K562 (cell line): Measurements from ENCODE around the gene ERFL. TPM values are rescaled to one million over a fixed set of nuclear protein-coding genes. Genes with fewer than 3 reads are reported as not detected.
A peak's percentile ranks its signal among the peaks of the same experiment; 100 is the strongest.

Source experiments
- ATAC-seq: fragments of 200-7000 bp; cut with Tn5 transposase; 3 replicates; pipeline ENCODE4 v1.9.1; 2020; ENCODE audit warnings: moderate library complexity
- BruUV-seq: library from RNA; stranded (reverse); fragments of 400-500 nt; replicated peaks from 2 replicates; lab custom pipeline; 2021; lab: Mats Ljungman, UMichigan
- CTCF ChIA-PET: fragments of 300-600 bp; formaldehyde crosslinking; extraction: SDS; loops from one replicate; lab custom pipeline; 2021; ENCODE audit warnings: low intra/inter-chr PET ratio; lab: Yijun Ruan, JAX
- POLR2A ChIA-PET: fragments of 300-600, 350-650 bp; sonication (Branson Sonifier 250); formaldehyde crosslinking; extraction: SDS; loops from one replicate; lab custom pipeline; 2021; ENCODE audit warnings: antibody characterized with exemption, inconsistent platforms; lab: Yijun Ruan, JAX
- DNase-seq, 4 experiments: peaks; one replicate each; pipeline versions ENCODE4 v3.0.0 to v3.0.0-alpha.2; 2011 to 2018; ENCODE audit warnings: low spot score in 3 of 4, mixed read lengths in 3 of 4; ENCODE audit errors: extremely low read depth in 1 of 4
- FAIRE-seq: peaks from 2 replicates; lab custom pipeline; 2011; peaks lifted over from hg19 to GRCh38; lab: Jason Lieb, UNC
- H2AFZ ChIP-seq: 2 replicates; pipeline ENCODE4 v1.6.0; 2011; ENCODE audit warnings: low read depth, low read length, control low read depth, inconsistent platforms
- H3K27ac ChIP-seq: fragments of 200-600 bp; 3 replicates; pipeline ENCODE4 v1.8.0; 2011; ENCODE audit warnings: low read depth, mild to moderate bottlenecking, control low read depth, inconsistent platforms, low read length, moderate library complexity, mixed read lengths; ENCODE audit errors: extremely low read depth
- H3K27me3 ChIP-seq, 2 experiments: fragments of 300-600 bp in 1 of 2; 2 replicates in 1 of 2; 3 replicates in 1 of 2; pipeline versions ENCODE4 v1.6.0 to v1.8.0; 2011; ENCODE audit warnings: inconsistent platforms in 2 of 2, low read length in 2 of 2, mild to moderate bottlenecking in 1 of 2, mixed read lengths in 1 of 2, moderate library complexity in 1 of 2; ENCODE audit not compliant: control insufficient read depth in 2 of 2, insufficient read depth in 2 of 2
- H3K36me3 ChIP-seq: fragments of 300-600 bp; 3 replicates; pipeline ENCODE4 v1.8.0; 2011; ENCODE audit warnings: mild to moderate bottlenecking, low read length, inconsistent platforms; ENCODE audit not compliant: control insufficient read depth, insufficient read depth
- H3K4me1 ChIP-seq, 2 experiments: fragments of 200-600 bp in 1 of 2; replicated peaks in 1 of 2; 2 replicates in 1 of 2; 3 replicates in 1 of 2; pipeline versions ENCODE4 v1.5.1 to v1.8.0; 2011; ENCODE audit warnings: inconsistent platforms in 2 of 2, low read length in 2 of 2, mild to moderate bottlenecking in 1 of 2, mixed read lengths in 1 of 2, moderate library complexity in 1 of 2; ENCODE audit not compliant: control insufficient read depth in 2 of 2, insufficient read depth in 2 of 2
- H3K4me2 ChIP-seq: 2 replicates; pipeline ENCODE4 v1.6.1; 2011; ENCODE audit warnings: low read length, control low read depth, inconsistent platforms, mixed read lengths; ENCODE audit not compliant: insufficient read depth
- H3K4me3 ChIP-seq: fragments of 200-600 bp; sonication (generic), shearing (Covaris generic); 2 replicates; pipeline ENCODE4 v1.5.1; 2016; ENCODE audit warnings: control low read depth, inconsistent platforms
- H3K79me2 ChIP-seq: fragments of 200-600 bp; 3 replicates; pipeline ENCODE4 v1.8.0; 2011; ENCODE audit warnings: low read length, inconsistent platforms; ENCODE audit not compliant: control insufficient read depth, insufficient read depth
- H3K9ac ChIP-seq, 2 experiments: 2 replicates each; pipeline versions ENCODE4 v1.6.0 to v1.6.1; 2011; ENCODE audit warnings: low read depth in 2 of 2, low read length in 2 of 2, control low read depth in 1 of 2, inconsistent platforms in 1 of 2, mild to moderate bottlenecking in 1 of 2, mixed read lengths in 1 of 2; ENCODE audit not compliant: insufficient read depth in 1 of 2
- H3K9me1 ChIP-seq: one replicate; pipeline ENCODE4 v1.6.0; 2011; ENCODE audit warnings: inconsistent platforms, mild to moderate bottlenecking, low read length, moderate library complexity; ENCODE audit not compliant: control insufficient read depth, insufficient read depth
- H3K9me3 ChIP-seq: replicated peaks from 2 replicates; pipeline ENCODE4 v1.5.1; 2011; ENCODE audit warnings: low read depth, low read length, inconsistent platforms; ENCODE audit not compliant: control insufficient read depth, insufficient read depth
- H4K20me1 ChIP-seq: replicated peaks from 2 replicates; pipeline ENCODE4 v1.6.1; 2011; ENCODE audit warnings: low read length, inconsistent platforms, mixed read lengths; ENCODE audit not compliant: control insufficient read depth, insufficient read depth
- CEBPB ChIP-seq: fragments of 450-650 bp; IDR thresholded peaks from 2 replicates; pipeline ENCODE4 v1.6.1; 2016; ENCODE audit warnings: missing genetic modification characterization, missing compliant biosample characterization
- NUFIP1 ChIP-seq: fragments of 450-650 bp; IDR thresholded peaks from 2 replicates; pipeline ENCODE4 v1.6.1; 2018; ENCODE audit not compliant: partially characterized antibody
- ZNF384 ChIP-seq: IDR thresholded peaks from 2 replicates; pipeline ENCODE4 v1.6.1; 2012; ENCODE audit warnings: low read depth, low read length, improper control_type of control experiment
- WGBS: fragments of 100-300 bp; shearing (Covaris generic); methylation state at CpG from one replicate; pipeline ENCODE4 v1.1.6; 2016; ENCODE audit warnings: low coverage, mixed read lengths; ENCODE audit not compliant: insufficient coverage; ENCODE audit errors: missing lambda C conversion rate; 5-methylcytosine and 5-hydroxymethylcytosine counted together
- in situ Hi-C: fragments of 300-500 bp; cut with MboI; formaldehyde crosslinking; loops from 4 replicates; pipeline ENCODE4 v1.15.0; 2018; ENCODE audit warnings: inconsistent platforms, mixed read lengths
- intact Hi-C: fragments of 100-400 bp; cut with micrococcal nuclease; formaldehyde crosslinking; loops from 2 replicates; pipeline ENCODE4 v1.14.2; 2022
- polyA plus RNA-seq, 8 experiments: library from polyadenylated mRNA; depleted of rRNA in 4 of 8; stranded (reverse) in 5 of 8; unstranded in 3 of 8; fragments of >200 nt; fragmentation: Nextera tagmentation in 2 of 8; fragmentation: Illumina TruSeq in 1 of 8; extraction: Ambion mirVana in 2 of 8; extraction: Trizol in 1 of 8; gene quantifications; 2 replicates each; pipeline versions ENCODE4 v1.2.1 to v1.2.3, GENCODE V29; 2011 to 2014; ENCODE audit warnings: inconsistent platforms in 1 of 8, missing spikeins in 1 of 8
- total RNA-seq, 7 experiments: library from RNA; depleted of rRNA in 6 of 7; stranded (reverse); fragments of >200 nt in 6 of 7; fragmentation: Illumina TruSeq in 2 of 7; extraction: Trizol in 2 of 7; gene quantifications; 2 replicates each; pipeline versions ENCODE4 v1.2.1 to v1.2.3, GENCODE V29; 2011 to 2021; ENCODE audit warnings: low replicate concordance in 1 of 7

Gene ERFL
- total and polyA plus RNA-seq, 9 of the 15 experiments (the other 6 are each of a cell fraction or from before 2014, with no cell fraction given): 0.07 to 0.75 (median 0.32) TPM; not detected in 4

DNA sequence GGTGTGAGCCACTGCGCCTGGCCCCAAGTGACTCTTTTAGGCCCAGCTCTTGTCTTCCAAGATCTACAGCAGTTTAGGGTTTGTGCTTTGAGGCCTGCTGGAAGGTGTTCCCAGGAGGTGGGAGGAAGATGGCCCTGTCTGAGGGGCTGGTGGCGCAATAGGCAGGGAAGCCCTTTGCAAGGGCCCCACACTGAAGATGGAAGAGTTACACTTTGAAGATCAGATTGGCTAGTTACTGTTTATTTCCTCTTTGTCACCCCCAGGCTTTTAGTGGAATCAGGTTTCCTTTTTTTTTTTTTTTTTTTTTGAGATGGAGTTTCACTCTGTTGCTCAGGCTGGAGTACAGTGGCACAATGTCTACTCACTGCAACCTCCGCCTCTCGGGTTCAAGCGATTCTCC lies 32.7 kb upstream of the ERFL start:
- H3K4me1 ChIP-seq: peaks cover 8 to 31% of the 10 kb centered on the region in 2 experiments; a peak in 4 of 5 replicates
- H2AFZ ChIP-seq: no peak overlapping the region
- no TSS peak for BruUV-seq
- H3K9me3 ChIP-seq: no peaks in the 10 kb centered on the region
- no peak overlapping the region for H3K4me3 ChIP-seq
- POLR2A ChIA-PET: interaction anchor here (0.6 kb wide), 1 partner anchor 101 kb away, joined by 3 read pairs; no protein-coding TSS in a partner anchor
- intact Hi-C loops: no loop called here
- H3K36me3 ChIP-seq: no peaks in the 10 kb centered on the region
- H3K27me3 ChIP-seq: peaks cover 2 to 5% of the 10 kb centered on the region in 2 experiments; a peak in 3 of 5 replicates
- H3K9ac ChIP-seq: no peak overlapping the region
- H3K9me1 ChIP-seq: no peaks in the 10 kb centered on the region
- H4K20me1 ChIP-seq: no peaks in the 10 kb centered on the region
- 80% methylated on average over 5 of the region's 5 CpGs for WGBS
- in situ Hi-C loops: no loop called here
- FAIRE-seq (no peak), ATAC-seq (no peak), DNase-seq (no peak)
- no peaks in the 10 kb centered on the region for H3K79me2 ChIP-seq
- no peak for TF ChIP-seq NUFIP1
- 0 out of 2 replicates have a peak, but pooled peaks have one; percentile 41 for TF ChIP-seq ZNF384
- TF ChIP-seq CEBPB: peak; percentile 84
- H3K27ac ChIP-seq: no peak overlapping the region
- CTCF ChIA-PET: no interaction called here
- no peak overlapping the region for H3K4me2 ChIP-seq
